NCI-H2227 (cell line): Measurements from ENCODE around the gene FDXR.
A peak's percentile ranks its signal among the peaks of the same experiment; 100 is the strongest.
"Not testable (repeated sequence)": the region's sequence is repeated elsewhere in the genome, so short reads cannot be mapped to it uniquely, and the experiment has no call there.

Source experiments
- DNase-seq: peaks from one replicate; lab custom pipeline; 2025; ENCODE audit not compliant: unreplicated experiment; lab: John Stamatoyannopoulos, UW

Gene FDXR, protein sequence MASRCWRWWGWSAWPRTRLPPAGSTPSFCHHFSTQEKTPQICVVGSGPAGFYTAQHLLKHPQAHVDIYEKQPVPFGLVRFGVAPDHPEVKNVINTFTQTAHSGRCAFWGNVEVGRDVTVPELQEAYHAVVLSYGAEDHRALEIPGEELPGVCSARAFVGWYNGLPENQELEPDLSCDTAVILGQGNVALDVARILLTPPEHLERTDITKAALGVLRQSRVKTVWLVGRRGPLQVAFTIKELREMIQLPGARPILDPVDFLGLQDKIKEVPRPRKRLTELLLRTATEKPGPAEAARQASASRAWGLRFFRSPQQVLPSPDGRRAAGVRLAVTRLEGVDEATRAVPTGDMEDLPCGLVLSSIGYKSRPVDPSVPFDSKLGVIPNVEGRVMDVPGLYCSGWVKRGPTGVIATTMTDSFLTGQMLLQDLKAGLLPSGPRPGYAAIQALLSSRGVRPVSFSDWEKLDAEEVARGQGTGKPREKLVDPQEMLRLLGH

GRCh38 chr17:74872313-74873036 lies at the start of gene FDXR:
Gene FDXR (minus strand): TSS chr17:74872994. CDS start chr17:74872944, 50 bp downstream.
- peak; percentile 74 for DNase-seq

GRCh38 chr17:74922172-74922571 lies 49.4 kb upstream of the FDXR start:
- no peak for DNase-seq

DNA sequence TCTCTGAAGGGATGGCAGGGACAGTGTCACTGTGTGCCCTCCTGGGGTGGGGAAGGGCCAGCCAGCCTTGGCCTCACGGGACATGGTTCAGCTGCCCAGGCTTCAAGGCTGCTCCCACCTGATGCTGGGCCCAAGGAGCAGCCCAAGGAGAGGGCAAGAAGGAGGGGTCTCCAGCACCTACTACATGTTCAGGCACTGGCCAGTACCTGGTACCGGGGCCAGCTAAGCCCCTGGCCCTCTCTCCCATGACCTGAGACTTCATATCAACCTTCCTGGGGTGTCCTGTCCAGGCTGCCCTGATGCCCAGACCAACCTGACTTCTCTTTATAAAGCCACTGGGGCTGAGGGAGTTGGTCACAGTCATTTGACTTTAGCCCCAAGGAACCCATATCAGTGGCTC lies 49.0 kb upstream of the FDXR start:
- no peak for DNase-seq

- DNase-seq: no peak
Observed at GRCh38 chr17:74921026-74921681, 48.4 kb upstream of the FDXR start.

DNA sequence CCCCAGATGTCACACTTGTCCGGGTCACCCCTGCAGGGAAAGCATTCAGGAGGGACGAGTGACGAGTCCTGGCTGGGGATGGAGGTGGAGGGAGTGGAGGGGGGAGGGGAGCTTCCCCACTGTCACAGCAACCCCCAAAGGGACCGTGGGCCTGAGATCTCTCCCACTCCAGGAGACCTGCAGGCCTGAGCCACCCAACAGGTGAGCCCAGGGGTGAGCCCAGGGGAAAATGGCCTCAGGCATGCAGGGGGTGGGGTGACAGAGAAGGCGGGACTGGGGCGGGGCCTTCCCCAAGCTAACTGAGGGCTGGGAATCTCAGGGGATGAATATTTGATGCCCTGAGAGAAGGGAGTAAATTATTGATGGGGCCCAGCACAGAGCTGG lies 47.8 kb upstream of the FDXR start:
- DNase-seq: no peak

DNA sequence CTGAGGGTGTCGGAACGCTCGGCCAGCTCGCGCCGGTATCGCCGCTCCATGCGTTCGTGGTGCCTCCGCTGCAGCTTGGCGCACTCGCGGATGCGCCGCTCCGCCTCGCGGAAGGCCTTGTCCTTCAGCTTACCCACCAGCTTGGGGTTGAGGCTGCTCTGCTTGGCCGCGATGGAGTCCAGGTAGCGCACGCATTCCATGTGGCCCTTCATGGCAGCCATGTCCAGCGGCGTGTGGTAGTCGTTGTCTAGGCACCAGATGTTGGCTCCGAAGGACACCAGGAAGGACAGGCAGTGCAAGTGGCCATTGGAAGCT lies 47.5 kb upstream of the FDXR start:
- DNase-seq: no peak

DNA sequence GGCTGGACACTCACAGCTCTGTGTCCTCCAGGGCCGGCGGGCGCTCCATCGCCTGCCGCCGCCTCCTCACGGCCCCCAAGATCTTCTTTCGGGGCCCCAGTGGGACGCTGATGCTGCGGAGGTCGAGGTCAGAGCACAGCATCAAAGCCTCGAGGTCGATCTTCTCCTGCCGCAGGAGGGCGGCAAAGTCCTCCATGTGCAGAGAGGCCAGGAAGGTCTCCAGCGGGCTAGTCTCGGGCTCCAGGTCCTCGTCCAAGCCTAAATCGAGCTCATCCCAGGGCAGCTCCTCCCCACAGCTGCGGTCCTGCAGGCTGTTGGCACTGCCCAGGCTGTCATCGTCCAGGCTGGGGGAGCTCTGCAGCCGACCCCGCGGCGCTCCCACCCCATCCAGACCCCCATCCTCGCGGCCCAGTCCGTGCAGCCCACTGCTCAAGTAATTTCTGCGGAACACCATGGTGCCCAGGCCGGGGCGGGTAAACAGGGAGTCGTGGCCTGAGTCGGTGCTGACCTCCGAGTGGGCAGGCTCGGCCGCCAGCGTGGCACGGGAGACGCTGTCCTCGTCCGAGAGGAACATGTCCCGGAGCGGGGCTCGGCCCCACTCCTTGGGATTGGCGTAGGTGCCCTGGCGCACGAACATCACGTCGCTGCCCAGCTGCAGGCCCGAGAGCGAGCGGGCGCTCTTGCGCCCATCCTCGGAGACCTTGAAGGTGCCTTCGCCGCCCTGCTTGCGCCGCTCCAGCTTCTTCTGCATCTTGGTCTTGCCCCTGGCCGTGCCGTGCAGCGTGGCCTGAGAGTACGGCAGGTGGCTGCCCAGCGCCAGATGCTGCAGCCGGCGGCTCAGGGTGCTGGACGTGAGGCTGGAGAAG lies 46.9 kb upstream of the FDXR start:
- DNase-seq: no peak

GRCh38 chr17:74918906-74919305 lies 46.1 kb upstream of the FDXR start:
- DNase-seq: no peak

DNA sequence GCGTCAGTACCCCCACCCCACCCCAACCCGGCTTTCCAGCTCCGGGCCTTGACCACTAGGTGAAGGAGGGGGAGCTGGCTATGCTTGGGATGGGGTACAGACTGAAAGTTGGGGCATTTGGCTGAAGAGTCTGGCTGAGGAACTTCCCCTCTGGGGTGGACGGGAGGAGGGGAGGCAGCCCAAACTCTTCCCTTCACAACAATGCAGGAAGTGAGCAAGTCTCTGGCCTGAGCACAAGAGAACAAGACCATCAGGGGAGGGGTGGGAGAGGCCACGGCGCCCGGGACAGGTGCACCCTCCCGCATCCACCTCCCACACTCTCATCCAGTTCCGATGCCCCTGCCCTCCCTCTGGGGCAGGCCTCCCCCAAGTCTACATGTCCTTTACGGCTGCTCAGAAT lies 44.6 kb upstream of the FDXR start:
- DNase-seq: no peak

DNA sequence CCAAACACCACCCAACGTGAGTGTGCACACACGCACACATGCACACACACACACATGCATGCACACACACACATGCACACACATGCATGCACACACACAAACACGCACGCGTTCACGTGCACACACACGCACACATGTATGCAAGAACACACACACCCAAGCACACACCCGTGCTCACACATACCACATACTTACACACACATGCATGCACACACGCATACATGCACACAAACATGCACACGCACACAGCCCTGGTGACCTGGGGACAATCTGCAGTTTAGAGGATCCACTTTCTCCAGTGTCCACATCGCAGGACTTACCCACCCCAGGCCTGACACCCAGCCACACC lies 44.0 kb upstream of the FDXR start:
- DNase-seq: no peak

- no peak for DNase-seq
Observed at GRCh38 chr17:74916136-74916850, 43.5 kb upstream of the FDXR start.

DNA sequence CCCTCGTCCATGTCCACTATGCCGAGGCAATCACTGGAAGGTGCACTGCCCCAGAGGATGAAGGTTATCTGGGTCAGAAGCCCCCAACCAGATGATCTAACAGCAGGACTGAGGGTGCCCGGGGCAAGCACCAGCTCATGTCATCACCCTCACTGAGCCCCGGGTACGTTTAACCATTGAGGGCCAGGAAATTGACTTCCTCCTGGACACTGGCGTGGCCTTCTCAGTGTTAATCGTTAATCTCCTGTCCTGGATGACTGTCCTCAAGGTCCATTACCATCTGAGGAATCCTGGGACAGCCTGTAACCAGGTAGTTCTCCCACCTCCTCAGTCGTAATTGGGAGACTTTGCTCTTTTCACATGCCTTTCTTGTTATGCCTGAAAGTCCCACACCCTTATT lies 38.6 kb upstream of the FDXR start:
- not testable (repeated sequence) for DNase-seq

DNA sequence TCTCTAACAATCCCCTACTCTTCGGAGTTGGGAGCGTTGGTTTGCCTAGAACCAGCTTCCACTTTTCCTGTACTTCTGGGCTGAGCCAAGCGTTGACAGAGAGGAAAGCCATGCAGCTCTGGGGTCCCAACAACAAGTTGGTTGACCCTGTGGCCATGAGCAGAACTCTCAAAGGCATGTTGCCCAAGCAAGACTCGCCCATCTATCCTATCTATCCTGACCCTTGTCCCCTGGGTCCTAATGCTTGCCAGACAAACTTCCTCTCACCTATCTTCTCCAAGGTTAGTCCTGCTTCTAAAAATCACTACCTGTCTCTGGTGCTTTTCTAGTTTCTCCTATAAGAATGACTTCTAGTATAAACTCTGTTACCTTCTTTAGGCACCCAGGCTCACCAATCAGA lies 36.3 kb upstream of the FDXR start:
- not testable (repeated sequence) for DNase-seq

DNA sequence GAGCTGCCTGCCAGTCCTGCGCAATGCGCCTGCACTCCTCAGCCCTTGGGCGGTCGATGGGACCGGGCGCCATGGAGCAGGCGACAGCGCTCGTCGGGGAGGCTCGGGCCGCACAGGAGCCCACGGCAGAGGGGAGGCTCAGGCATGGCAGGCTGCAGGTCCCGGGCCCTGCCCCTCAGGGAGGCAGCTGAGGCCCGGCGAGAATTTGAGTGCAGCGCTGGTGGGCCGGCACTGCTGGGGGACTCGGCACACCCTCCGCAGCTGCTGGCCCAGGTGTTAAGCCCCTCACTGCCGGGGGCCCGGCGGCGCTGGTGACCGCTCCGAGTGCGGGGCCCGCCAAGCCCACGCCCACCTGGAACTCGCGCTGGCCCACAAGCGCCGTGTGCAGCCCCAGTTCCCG lies 34.2 kb upstream of the FDXR start:
- no peak for DNase-seq

DNA sequence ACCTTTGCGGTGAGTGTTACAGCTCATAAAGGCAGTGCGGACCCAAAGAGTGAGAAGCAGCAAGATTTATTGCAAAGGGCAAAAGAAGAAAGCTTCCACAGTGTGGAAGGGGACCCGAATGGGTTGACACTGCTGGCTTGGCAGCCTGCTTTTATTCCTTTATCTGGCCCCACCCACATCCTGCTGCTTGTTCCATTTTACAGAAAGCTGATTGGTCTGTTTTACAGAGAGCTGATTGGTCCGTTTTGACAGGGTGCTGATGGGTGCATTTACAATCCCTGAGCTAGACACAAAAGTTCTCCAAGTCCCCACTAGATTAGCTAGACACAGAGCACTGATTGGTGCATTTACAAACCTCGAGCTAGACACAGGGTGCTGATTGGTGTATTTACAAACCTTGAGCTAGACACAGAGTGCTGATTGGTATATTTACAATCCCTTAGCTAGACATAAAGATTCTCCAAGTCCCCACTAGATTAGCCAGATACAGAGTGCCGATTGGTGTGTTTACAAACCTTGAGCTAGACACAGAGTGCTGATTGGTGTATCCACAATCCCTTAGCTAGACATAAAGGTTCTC lies 33.5 kb upstream of the FDXR start:
- DNase-seq: not testable (repeated sequence)

DNA sequence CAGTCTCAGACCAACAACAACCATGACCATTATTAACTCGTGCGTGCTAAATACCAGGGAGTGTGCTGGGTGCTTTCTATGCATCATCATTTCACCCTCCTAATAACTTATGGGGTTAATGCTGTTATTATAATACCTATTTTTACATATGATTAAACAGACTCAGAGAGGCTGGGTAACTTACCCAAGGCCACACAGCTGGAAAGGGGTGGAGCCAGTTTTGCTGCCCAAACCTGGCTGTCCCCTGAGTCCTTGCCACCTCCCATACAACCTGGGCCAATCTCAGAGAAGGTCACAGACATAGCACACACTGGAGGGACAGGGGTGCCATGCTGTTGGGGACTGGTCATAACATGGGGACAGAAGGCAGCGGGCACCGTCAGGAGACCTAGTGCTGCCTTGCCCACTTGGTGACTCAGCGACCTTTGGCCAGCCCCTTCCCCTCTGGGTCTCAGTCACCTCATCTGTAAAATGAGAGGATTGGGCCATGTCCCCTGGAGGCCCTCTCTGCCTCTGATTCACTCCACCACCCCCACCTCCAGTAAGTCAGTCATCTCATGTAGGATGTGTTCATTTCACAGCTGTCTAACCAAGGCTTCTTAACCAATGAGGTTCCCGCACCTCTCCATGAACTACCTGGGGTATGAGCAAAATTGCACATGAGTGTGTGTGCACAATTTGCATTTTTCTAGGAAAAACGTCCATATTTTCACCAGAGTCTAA lies 32.1 kb upstream of the FDXR start:
- DNase-seq: no peak

DNA sequence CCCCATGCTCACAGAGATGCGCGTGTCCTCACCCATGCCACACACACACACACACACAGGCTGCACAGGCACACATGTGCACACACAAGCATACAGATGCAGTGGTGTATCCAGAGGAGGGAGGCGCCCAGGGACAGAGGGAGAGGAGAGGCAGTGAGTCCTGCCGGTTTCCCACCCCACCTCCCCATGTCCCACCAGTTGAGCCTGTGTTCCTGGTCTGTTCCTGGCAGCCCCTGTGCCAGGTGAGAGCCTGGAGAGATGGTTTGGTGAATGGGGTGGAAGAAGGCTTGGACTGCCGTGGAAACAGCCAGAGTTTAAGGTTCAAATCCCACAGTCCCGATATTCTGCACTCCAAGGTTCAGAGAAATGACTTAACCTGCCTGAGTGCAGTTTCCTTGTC lies 30.9 kb upstream of the FDXR start:
- no peak for DNase-seq

DNA sequence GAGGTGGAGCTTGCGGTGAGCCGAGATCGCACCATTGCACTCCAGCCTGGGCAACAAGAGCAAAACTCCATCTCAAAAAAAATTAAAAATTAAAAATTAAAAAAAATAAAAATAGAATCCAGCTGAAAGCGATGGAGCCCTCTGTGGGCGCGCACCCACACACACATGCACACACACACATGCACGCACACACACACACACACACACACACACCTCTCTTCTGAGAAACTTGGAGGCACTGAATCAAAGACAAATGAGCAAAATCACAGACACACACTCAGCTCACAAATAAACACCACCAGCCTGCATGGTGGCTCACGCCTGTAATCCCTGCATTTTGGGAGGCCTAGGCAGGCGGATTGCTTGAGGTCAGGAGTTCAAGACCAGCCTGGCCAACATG lies 30.2 kb upstream of the FDXR start:
- no peak for DNase-seq

GRCh38 chr17:74901353-74902135 lies 28.8 kb upstream of the FDXR start:
- no peak for DNase-seq
